ENCODE data around the gene JMJD8. TPM values are rescaled to one million over a fixed set of nuclear protein-coding genes. Genes with fewer than 3 reads are reported as not detected.

JMJD8 gene
- total RNA-seq, 4 donors from 2014 or later = 53.7 to 70.7 (median 62.5) TPM

- intact Hi-C loops (cut with DNase I) = loop anchor here (5.0 kb wide), 1 partner anchor 76 kb away; the partner anchor contains the start of genes CHTF18 and RPUSD1
- 7 to 10% methylated on average over 8 to 17 of the region's 25 CpGs for WGBS, 2 donors
- TF ChIP-seq POLR2A (IDR thresholded peaks at IDR 0.05) = no peak
- TF ChIP-seq, protein P1, sequence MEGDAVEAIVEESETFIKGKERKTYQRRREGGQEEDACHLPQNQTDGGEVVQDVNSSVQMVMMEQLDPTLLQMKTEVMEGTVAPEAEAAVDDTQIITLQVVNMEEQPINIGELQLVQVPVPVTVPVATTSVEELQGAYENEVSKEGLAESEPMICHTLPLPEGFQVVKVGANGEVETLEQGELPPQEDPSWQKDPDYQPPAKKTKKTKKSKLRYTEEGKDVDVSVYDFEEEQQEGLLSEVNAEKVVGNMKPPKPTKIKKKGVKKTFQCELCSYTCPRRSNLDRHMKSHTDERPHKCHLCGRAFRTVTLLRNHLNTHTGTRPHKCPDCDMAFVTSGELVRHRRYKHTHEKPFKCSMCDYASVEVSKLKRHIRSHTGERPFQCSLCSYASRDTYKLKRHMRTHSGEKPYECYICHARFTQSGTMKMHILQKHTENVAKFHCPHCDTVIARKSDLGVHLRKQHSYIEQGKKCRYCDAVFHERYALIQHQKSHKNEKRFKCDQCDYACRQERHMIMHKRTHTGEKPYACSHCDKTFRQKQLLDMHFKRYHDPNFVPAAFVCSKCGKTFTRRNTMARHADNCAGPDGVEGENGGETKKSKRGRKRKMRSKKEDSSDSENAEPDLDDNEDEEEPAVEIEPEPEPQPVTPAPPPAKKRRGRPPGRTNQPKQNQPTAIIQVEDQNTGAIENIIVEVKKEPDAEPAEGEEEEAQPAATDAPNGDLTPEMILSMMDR (IDR thresholded peaks at IDR 0.05) = peak; percentile 89 to 94 (median 91)
- H3K27ac ChIP-seq = no peak overlapping the region
- H3K27me3 ChIP-seq = peaks cover 6 to 82% (median 29%) of the 10 kb centered on the region in 4 donors
- no peaks in the 10 kb centered on the region for H3K36me3 ChIP-seq
- H3K4me3 ChIP-seq = no peak overlapping the region
- H3K9me3 ChIP-seq = no peaks in the 10 kb centered on the region
- no peak for DNase-seq
- H3K4me1 ChIP-seq = peaks cover 23 to 78% (median 26%) of the 10 kb centered on the region in 3 donors
These were observed 27.6 kb upstream of the JMJD8 start for GRCh38 chr16:711548-712320.

GRCh38 chr16:711084-711483 is 26.9 kb upstream of the JMJD8 start:
- WGBS, 2 donors = 56 to 71% methylated on average over 2 to 3 of the region's 12 CpGs
- no peaks in the 10 kb centered on the region for H3K9me3 ChIP-seq
- no peak overlapping the region for H3K27ac ChIP-seq
- no peak overlapping the region for H3K4me3 ChIP-seq
- no peaks in the 10 kb centered on the region for H3K36me3 ChIP-seq
- intact Hi-C loops (cut with DNase I) = loop anchor here (5.0 kb wide), 1 partner anchor 76 kb away; the partner anchor contains the start of genes CHTF18 and RPUSD1
- H3K4me1 ChIP-seq = peaks cover 21 to 78% (median 25%) of the 10 kb centered on the region in 3 donors
- TF ChIP-seq, protein P1 (IDR thresholded peaks at IDR 0.05) = no peak
- no peak for TF ChIP-seq POLR2A (IDR thresholded peaks at IDR 0.05)
- DNase-seq = no peak
- peaks cover 8 to 82% (median 33%) of the 10 kb centered on the region in 4 donors for H3K27me3 ChIP-seq

GRCh38 chr16:710500-711075 is 26.5 kb upstream of the JMJD8 start:
- intact Hi-C loops (cut with DNase I) = loop anchor here (5.0 kb wide), 1 partner anchor 77 kb away; the partner anchor contains the start of genes CHTF18 and RPUSD1
- Histone ChIP-seq H3K4me3 (no peak overlapping the region), H3K27ac (no peak overlapping the region), H3K4me1 (peaks cover 21 to 77% (median 23%) of the 10 kb centered on the region in 3 donors), H3K9me3 (no peaks in the 10 kb centered on the region), H3K27me3 (peaks cover 6 to 82% (median 34%) of the 10 kb centered on the region in 4 donors), H3K36me3 (no peaks in the 10 kb centered on the region)
- WGBS, 2 donors = 10 to 35% methylated on average over 2 to 6 of the region's 21 CpGs
- TF ChIP-seq, protein P1 (IDR thresholded peaks at IDR 0.05) = no peak
- no peak for TF ChIP-seq POLR2A (IDR thresholded peaks at IDR 0.05)
- no peak for DNase-seq

DNA sequence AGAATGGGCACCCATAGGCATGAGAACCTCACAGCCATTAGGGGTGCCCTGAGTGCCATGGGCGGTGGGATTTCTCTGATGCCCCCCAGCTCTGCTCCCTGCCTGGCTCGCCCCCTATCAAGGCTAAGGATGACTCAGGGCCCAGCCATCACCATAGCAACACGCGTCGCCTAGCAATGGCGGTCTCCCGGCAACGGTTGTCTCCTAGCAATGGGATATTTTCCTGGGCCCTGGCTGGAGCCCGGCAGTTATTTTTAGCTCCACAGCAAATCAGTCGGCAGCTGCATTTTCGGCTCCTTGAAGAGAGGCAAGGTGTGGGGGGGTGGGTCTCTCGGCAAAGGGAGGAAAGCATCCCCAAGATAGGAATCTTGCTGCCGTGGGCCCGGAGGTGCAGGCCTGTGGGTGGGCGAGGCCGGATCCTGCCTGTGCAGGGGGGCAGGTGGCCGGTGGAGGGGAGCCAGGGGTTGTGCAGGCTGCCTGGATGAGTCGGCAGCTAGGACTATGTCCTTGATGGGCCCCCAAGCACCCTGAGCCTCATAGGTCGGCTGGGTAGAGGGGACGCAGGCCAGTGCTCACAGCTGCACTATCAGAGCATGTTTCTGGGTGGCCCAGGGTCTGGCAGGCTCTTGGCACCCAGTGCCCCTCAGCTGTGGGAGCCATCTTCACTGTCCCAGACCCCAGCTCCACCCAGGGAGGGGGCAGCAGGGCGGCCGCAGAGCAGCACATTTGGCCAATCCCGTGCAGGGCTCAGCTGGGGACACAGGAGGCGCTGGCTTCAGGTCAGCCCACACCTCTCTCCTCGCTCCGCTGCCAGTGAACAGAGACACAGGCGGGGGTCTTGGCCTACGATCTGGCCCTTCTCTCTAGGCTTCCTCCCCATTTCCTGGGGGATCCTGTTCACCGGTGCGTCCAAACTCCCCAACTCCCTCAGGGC is 25.7 kb upstream of the JMJD8 start:
- H3K9me3 ChIP-seq = no peaks in the 10 kb centered on the region
- no peaks in the 10 kb centered on the region for H3K36me3 ChIP-seq
- H3K27me3 ChIP-seq = peaks cover 11 to 84% (median 37%) of the 10 kb centered on the region in 4 donors
- no peak for DNase-seq
- no peak overlapping the region for H3K4me3 ChIP-seq
- TF ChIP-seq POLR2A (IDR thresholded peaks at IDR 0.05) = no peak
- TF ChIP-seq, protein P1 (IDR thresholded peaks at IDR 0.05) = no peak
- H3K4me1 ChIP-seq = peaks cover 22 to 79% (median 23%) of the 10 kb centered on the region in 3 donors
- intact Hi-C loops (cut with DNase I) = loop anchor here (5.0 kb wide), 1 partner anchor 77 kb away; the partner anchor contains the start of genes CHTF18 and RPUSD1
- WGBS, 2 donors = 20 to 42% methylated on average over 7 to 15 of the region's 30 CpGs
- H3K27ac ChIP-seq = no peak overlapping the region

All from esophagus squamous epithelium (tissue), 5 donors.